HG02840 (cell line): Measurements from ENCODE around the gene CARD9.
A peak's percentile ranks its signal among the peaks of the same experiment; 100 is the strongest.
"Not testable (repeated sequence)": the region's sequence is repeated elsewhere in the genome, so short reads cannot be mapped to it uniquely, and the experiment has no call there.

Experiments used
- ATAC-seq: cut with Tn5 transposase; IDR thresholded peaks from one replicate; pipeline ENCODE4 v1.9.1; 2021; ENCODE audit warnings: mild to moderate bottlenecking, moderate library complexity, moderate number of reproducible peaks; ENCODE audit not compliant: unreplicated experiment, low FRiP score

Gene CARD9, protein sequence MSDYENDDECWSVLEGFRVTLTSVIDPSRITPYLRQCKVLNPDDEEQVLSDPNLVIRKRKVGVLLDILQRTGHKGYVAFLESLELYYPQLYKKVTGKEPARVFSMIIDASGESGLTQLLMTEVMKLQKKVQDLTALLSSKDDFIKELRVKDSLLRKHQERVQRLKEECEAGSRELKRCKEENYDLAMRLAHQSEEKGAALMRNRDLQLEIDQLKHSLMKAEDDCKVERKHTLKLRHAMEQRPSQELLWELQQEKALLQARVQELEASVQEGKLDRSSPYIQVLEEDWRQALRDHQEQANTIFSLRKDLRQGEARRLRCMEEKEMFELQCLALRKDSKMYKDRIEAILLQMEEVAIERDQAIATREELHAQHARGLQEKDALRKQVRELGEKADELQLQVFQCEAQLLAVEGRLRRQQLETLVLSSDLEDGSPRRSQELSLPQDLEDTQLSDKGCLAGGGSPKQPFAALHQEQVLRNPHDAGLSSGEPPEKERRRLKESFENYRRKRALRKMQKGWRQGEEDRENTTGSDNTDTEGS

DNA sequence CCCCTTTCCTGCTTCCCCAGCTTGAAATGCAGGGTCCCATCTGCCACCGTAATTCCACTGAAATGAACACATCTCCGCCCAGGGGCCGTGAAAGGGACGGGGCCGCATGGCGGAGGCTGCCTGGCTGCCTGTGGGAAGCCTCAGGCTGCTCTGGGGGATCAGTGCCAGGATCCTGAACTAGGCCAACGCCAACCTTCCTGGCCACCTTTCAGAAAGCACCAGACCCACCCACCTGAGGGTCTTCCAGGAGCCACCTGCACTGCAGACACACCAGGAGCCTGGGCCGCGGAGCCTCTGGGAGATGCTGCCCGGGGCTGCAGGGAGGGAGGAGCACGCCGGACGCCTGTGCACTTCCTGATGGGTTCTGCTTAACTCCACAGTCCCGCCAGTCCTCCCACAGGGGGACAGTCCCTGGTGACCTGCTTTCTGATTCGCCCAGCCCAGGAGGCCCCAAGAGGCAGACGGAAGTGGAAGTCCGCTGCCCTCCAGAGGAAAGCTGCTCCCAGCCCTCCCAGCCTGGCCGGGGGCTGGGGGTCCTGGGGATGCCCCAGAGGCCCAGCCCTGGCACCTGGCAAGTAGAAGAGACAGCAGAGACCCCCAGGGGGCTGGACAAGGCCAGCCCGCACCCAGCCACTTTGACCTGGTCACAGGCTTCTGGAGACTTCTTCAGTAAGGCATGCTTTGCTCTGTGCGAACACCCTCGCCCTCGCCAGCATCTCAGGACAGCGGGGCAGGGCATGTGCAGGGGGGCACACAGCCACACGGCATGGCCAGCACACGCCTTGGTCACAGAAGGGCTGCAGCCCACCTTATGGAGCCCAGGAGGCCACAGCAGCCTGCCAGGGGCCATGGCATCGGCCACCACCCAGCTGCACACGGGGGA, at the start of gene CARD9:
CARD9 (minus strand) TSS at position 370 of the 883 bp plus-strand sequence. CDS start 1,591 bp downstream, outside the sequence.
- ATAC-seq = no peak

DNA sequence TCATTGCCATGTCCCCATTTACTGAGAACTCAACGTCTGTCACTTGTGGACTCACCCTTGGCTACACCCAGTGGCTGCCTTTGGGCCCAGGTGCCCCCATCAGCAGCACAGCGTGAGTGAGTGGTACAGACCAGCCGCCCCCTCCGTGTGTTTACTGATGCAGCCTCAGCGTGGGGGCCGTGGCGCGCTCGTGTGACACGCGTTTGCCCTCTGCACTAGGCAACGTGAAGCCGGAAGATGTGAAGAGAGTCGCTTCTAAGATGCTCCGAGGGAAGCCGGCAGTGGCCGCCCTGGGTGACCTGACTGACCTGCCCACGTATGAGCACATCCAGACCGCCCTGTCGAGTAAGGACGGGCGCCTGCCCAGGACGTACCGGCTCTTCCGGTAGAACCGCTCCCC, 49.4 kb upstream of the CARD9 start:
- ATAC-seq = no peak

DNA sequence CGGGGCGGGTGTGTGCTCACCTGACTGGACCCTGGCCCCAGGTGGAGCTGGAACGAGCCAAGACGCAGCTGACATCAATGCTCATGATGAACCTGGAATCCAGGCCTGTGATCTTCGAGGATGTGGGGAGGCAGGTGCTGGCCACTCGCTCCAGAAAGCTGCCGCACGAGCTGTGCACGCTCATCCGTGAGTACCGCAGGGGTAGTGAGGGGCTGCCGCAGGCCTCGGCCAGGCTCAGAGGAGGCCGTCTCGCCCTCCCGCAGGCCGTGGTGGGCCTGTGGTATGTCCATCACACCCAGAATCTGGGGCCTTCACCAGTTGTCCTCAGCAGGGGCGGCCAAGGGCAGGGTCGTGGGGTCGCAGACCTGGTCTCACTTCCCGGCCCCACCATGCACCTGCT, 48.3 kb upstream of the CARD9 start:
- ATAC-seq = no peak

DNA sequence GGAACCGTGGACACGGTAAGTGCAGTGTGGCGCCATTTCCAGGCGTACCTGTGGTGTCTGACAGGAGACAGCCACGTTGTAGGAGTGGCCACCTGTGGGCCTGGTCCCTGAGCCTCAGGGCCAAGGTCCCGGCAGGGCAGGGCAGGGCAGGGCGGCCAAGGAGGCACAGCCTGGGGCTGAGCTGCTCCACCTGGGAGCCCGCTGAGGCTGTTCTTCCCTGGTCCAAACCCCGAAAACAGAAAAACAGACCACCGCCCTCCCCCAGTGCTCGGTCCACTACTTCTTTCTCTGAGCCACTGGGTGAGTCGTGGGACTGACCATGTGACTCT, 45.6 kb upstream of the CARD9 start:
- no peak for ATAC-seq

DNA sequence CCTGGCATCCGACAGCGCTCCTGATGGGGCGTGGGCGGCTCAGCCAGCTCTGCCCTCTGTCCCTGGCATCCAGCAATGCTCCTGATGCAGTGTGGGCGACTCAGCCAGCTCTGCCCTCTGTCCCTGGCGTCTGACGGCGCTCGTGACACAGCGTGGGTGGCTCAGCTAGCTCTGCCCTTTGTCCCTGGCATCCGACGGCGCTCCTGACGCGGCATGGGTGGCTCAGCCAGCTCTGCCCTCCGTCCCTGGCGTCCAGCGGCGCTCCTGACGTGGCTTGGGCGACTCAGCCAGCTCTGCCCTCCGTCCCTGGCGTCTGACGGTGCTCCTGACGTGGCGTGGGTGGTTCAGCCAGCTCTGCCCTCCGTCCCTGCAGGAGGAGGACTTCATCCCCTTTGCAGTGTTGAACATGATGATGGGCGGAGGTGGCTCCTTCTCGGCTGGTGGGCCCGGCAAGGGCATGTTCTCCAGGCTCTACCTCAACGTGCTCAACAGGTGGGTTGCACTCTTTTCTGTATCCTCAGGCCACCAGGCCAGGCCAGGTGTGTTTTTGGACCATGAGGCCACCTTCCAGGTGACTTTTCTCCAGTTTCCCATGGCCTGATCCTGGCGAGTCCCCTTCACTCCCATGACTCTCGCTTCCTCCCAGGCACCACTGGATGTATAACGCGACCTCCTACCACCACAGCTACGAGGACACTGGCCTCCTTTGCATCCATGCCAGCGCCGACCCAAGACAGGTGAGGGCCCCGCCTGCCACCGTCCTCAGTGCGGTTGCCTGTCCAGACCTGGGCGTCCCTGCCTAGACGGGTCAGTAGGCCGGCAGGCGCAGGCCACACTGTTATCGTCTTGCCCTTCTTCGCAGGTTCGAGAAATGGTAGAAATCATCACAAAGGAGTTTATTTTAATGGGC, 45.0 kb upstream of the CARD9 start:
- ATAC-seq = no peak

DNA sequence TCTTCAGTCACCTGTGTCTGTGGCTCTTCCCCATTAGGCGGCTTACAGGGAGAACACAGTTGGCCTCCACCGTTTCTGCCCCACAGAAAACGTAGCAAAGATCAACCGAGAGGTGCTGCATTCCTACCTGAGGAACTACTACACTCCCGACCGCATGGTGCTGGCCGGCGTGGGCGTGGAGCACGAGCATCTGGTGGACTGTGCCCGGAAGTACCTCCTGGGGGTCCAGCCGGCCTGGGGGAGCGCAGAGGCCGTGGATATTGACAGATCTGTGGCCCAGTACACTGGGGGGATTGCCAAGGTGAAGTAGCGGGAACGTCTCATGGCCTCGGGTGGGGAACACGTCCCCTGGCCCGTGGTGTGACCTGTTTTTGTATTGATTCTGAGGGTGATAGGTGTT, 43.4 kb upstream of the CARD9 start:
- no peak for ATAC-seq

DNA sequence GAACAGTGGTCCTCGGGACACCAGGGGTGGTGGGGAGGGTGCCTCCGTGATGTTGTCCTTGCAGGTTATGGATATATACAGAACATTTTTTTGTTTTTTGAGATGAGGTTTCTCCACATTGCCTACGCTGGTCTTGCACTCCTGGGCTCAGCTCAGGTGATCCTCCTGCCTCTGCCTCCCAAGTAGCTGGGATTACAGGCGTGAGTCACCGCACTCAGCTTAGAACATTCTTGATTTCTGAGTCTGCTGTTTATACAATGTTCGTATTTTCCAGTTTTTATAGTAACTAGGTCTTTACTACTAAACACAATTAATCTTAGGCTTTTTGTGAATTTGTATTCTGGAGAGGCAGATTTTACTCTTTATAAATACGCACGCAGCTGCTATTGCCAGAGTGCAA, 43.0 kb upstream of the CARD9 start:
- ATAC-seq = no peak

DNA sequence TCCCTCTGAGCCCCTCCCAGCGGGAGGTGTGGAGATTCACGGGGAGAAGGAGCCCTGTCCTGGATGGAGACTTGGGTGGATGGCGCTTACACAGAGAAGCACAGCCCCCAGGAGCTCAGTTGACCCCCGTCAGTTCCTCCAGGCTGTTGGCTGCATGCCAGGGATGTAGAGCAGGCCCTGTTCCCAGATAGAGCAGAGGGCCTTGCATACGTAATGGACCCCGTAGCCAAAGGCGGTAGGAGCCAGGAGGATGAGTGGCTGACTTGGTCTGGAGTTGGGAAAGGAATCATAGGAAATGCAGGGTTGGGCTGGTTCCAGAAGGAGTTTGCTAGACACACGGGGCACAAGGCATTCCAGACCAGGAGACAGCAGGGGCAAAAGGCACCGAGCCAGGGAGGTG, 39.5 kb upstream of the CARD9 start:
- ATAC-seq = no peak

DNA sequence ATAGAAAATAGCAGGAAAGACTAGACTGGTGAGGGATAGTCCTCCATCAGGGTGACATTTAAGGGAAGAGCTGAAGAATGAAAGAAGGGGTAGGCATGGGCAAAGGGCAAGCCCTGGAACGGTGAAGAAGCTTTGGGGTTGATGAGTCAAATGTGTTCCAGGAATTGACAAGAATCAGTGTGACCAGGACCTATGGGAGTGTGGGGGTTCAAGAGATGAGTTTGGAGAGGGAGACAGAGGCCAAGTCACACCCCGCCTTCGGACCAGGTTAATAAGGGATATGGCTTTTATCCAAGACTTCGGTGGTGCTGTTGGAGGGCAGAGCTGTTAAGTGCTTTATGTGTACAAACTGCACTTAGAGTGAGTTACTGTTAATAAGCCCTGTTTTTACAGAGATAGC, 37.9 kb upstream of the CARD9 start:
- no peak for ATAC-seq

DNA sequence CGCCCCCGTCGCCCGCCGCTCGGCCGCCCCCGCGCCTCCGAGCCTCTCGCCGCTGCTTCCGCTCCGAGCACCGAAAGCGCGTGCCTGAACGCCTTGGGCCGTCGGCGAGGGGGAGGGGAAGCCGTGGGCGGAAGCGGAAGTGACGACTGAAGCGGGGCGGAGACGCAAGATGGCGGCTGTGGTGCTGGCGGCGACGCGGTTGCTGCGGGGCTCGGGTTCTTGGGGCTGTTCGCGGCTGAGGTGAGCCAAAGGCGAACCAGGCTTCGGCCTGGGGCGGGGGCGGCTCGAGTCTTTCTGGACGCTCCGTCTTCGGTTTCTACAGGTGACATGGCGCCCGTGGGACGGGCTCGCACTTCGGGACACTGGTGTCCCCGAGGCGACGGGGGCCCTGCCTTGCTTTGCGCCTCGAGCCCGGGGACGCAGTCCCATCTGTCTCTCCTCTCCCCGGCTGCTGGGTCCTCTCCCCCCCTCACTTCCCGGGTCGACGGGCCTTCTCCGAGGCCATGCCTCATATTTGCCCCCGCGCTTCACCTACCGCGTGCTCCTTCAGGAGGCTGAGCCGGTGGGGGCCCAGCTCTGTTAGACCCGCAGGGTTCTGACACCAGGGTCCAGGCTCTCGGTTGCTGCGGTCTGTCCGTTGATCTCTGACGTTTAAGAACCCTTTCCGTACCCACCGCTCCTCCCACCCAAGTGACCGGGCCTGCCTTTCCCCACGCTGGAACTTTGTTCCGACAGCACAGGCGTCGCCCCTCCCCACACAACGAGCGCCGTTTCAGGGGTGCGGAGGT, 37.2 kb upstream of the CARD9 start, which contains the start of the genes ENTR1 and PMPCA:
ENTR1 (minus strand) TSS at position 115 of the 788 bp plus-strand sequence. CDS start 217 bp downstream, outside the sequence.
PMPCA (plus strand) TSS at position 159 of the 788 bp plus-strand sequence; CDS start at position 170, 11 bp downstream.
- peak; percentile 89 for ATAC-seq

DNA sequence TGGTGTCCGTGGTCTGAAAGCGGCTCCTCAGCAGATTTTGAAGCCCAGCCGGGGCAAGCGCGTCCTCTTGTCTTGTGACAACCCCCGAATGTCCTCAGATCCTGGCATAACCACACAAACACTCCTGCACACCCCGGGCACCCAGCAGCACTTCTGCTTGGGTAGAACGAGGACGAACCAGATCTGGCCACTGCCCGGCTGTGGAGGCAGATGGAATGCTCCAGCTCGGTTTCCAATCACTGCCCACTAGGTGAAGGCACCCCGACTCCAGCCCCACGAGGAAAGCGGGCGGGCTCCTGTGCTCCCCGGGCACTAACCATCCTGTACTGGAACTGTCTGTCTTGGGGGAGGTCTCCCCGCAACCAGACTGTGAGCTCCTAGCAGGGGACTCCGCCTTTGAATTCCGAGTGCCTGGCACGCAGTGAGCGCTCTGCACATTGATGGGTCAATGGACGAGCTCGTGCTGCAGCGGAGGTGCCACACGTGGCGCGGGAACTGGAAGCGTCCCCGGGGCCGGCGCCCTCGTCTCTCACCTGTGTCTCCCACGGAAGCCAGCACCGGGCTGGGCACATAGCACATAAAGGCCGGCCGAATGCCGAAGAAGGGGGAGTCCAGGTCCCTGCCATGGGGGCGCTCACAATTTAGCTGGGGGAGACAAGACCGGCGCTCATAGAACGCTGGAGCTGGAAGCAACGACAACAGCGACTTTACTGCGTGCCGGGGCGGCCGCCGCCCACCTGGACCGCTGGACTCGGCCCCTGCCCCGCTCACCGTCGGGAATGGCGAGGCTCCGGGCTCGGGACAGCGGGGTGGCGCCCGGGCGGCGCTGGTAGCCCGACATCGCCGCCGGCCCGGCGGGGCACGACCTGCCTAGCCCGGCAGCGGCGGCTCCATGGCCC, 36.3 kb upstream of the CARD9 start:
- peak; percentile 13 for ATAC-seq

DNA sequence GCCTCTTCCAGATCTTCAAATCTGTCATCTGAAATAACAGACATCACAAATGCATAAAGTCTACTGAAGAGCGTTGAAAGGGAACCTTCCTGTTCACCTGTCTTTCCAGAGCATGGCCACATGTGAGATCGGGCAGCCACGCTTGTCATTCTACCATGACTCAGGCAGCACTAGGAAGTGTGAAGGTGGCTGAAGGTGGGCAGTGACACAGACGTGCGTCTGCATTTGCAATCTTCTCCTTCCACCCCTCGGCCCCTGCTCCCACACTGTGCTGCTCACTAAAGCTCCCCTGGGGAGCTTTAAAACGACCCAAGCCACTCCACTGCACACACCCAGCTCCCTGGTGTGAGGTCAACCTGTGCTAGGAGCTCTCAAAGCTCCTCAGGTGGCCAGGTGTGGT, 34.4 kb upstream of the CARD9 start:
- no peak for ATAC-seq

DNA sequence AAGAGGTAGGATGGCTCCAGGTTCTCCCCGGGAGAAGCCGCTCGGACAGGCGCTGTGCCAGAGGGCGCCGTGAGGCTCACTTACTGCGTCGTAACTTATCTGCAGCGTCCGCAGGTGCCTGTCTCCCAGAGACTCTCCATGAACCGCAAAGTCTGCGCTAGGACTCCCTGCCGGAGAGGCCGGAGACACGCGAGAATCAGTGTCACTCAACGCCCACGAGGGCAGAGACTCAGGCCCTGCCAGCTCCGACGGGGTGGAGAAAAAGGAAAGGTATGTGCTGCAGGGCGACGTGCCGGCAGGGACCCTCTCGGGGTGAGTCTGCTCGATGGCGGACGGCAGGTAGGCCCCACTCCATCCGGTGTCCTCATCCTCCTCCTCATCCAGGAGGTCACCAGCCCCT, 33.6 kb upstream of the CARD9 start:
- ATAC-seq = not testable (repeated sequence)

DNA sequence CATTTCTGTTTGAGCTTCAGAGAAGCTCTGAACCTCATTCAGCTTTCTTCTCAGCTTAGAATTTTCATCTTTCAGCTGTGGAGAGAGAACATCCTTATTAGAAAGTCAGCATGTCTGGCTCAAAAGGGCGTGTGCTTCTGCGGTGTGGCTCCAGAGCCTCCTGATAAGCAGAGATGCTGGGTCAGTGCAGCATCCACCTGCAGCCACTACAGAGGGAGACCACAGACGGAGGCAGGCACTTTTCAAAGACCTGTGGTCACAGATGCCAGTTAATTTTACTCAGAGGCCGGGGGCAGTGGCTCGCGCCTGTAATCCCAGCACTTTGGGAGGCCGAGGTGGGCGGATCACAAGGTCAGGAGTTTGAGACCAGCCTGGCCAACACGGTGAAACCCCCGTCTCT, 32.4 kb upstream of the CARD9 start:
- ATAC-seq = not testable (repeated sequence)

DNA sequence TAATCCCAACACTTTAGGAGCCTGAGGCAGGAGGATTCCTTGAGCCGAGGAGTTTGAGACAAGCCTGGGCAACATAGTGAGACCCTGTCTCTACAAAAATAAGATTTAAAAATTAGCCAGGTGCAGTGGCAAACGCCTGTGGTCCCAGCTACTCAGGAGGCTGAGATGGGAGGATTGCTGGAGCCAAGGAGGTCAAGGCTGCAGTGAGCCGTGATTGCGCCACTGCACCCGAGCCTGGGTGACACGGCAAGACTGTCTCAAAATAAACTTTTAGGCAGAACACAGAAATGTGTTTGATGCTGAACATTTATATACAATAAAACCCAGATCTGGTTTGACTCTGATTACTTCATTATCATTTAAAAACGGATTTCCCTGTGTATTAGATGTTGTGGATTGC, 32.0 kb upstream of the CARD9 start:
- no peak for ATAC-seq

DNA sequence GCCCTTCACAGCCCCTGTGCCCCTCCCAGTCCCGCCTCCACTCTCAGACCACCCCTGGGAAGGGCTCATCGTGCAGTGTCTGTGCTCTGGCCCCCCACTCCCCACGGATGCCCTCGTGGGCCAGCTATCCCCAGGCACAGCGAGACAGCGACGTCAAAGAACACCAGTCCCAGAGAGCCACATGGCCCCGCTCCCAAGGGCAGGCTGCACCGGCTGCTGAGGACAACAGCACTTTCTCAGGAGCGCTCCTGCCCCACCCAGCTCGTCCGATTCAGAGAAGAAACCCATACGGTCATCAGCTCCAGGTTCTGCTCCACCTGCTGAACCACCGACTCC, 31.3 kb upstream of the CARD9 start:
- ATAC-seq = no peak

DNA sequence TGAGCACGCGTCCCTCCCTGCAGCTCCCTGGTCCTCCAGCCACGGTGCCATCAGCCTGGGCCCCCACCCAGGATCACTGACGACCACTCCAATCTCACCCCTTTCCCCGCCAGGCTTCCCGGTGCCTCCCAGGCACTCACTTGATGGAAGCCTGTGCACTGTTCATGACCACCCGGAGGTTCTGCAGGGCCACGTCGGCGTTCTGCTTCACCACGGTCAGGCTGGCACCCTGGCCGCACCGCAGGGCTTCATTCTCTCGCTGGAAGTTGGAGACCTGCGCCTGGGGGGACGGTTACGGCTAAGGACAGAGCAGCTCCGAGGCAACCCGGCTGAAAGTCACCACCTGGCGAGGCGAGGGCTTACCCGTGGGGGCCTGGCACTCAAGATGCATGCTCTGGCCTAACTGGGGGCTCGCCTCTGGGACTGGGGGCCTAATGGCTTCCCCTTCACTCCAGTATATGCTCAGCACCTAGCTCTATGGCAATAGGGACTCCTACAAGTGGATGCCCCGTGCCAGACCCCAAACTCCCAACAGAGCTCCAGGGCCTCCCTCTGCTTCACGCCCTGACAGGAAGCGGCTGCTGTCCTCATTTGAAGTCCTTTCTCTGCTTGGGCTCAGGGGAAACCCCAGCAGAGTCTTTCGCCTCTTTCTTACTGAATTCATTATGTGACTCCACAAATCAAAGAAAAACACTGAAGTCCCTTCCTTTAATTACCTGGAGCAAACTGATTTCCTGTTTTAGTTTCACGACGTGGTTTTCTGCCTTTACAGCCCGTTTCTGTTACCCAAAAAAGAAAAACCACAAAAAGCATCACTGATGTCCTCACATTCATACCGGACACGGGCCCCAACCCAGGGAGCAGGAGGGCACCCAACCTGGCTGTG, 30.7 kb upstream of the CARD9 start:
- ATAC-seq = no peak

DNA sequence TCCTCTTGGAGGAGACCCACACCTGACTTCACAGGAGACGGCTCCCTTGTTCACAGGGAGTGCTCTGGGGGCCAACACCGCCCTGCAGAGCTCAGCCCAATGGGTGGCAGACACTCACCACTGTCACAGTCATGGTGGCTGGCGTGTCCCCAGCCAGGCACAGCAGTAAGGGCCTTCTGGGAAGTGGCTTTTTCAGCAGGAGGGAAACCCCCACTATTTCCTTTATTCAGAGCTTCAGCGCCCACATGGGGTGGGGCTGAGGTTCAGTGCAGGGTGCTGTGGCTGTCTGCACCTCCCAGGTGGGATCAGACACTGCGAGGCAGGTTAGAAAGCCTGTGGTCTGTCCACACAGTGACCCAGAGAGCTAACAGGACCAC, 30.1 kb upstream of the CARD9 start:
- no peak for ATAC-seq
